ENCODE results near the gene RBPJ. TPM values are rescaled to one million over a fixed set of nuclear protein-coding genes. Genes with fewer than 3 reads are reported as not detected.

RBPJ gene
- 10 to 100 TPM; 70.1 to 80.4 (median 74.2) TPM for polyA plus RNA-seq (ENCODE audit: insufficient read length in 3 of 3)

GRCh38 chr4:26320538-26321372, at the start of gene RBPJ:
Gene RBPJ (plus strand): TSS chr4:26321014. CDS start chr4:26321029, 15 bp downstream.
- DNase-seq (ENCODE audit: low read depth in 3 of 3, low spot score in 2 of 3) = peak; percentile 88 to 98 (median 97)

- no peak for DNase-seq (ENCODE audit: low read depth in 3 of 3, low spot score in 2 of 3)
Observed at GRCh38 chr4:26271703-26272102, 49.1 kb upstream of the RBPJ start.

GRCh38 chr4:26272654-26273615, 47.9 kb upstream of the RBPJ start:
- DNase-seq (ENCODE audit: low read depth in 3 of 3, low spot score in 2 of 3) = no peak

- no peak for DNase-seq (ENCODE audit: low read depth in 3 of 3, low spot score in 2 of 3)
Observed at GRCh38 chr4:26273616-26273980, 47.2 kb upstream of the RBPJ start.

- no peak for DNase-seq (ENCODE audit: low read depth in 3 of 3, low spot score in 2 of 3)
Observed at GRCh38 chr4:26275281-26275680, 45.5 kb upstream of the RBPJ start.

- DNase-seq (ENCODE audit: low read depth in 3 of 3, low spot score in 2 of 3) = no peak
Observed at GRCh38 chr4:26279446-26279845, 41.4 kb upstream of the RBPJ start.

GRCh38 chr4:26281881-26282280, 38.9 kb upstream of the RBPJ start:
- no peak for DNase-seq (ENCODE audit: low read depth in 3 of 3, low spot score in 2 of 3)

GRCh38 chr4:26284536-26284935, 36.3 kb upstream of the RBPJ start:
- DNase-seq (ENCODE audit: low read depth in 3 of 3, low spot score in 2 of 3) = no peak

- DNase-seq (ENCODE audit: low read depth in 3 of 3, low spot score in 2 of 3) = no peak
Observed at GRCh38 chr4:26285272-26285671, 35.5 kb upstream of the RBPJ start.

GRCh38 chr4:26287756-26288155, 33.1 kb upstream of the RBPJ start:
- no peak for DNase-seq (ENCODE audit: low read depth in 3 of 3, low spot score in 2 of 3)

- DNase-seq (ENCODE audit: low read depth in 3 of 3, low spot score in 2 of 3) = no peak
Observed at GRCh38 chr4:26288355-26288909, 32.4 kb upstream of the RBPJ start.

- DNase-seq (ENCODE audit: low read depth in 3 of 3, low spot score in 2 of 3) = no peak
Observed at GRCh38 chr4:26289401-26289800, 31.4 kb upstream of the RBPJ start.

- DNase-seq (ENCODE audit: low read depth in 3 of 3, low spot score in 2 of 3) = no peak
Observed at GRCh38 chr4:26290321-26290720, 30.5 kb upstream of the RBPJ start.

- no peak for DNase-seq (ENCODE audit: low read depth in 3 of 3, low spot score in 2 of 3)
Observed at GRCh38 chr4:26294904-26295303, 25.9 kb upstream of the RBPJ start.

GRCh38 chr4:26296021-26296420, 24.8 kb upstream of the RBPJ start:
- DNase-seq (ENCODE audit: low read depth in 3 of 3, low spot score in 2 of 3) = no peak

- DNase-seq (ENCODE audit: low read depth in 3 of 3, low spot score in 2 of 3) = no peak
Observed at GRCh38 chr4:26296514-26296913, 24.3 kb upstream of the RBPJ start.

- no peak for DNase-seq (ENCODE audit: low read depth in 3 of 3, low spot score in 2 of 3)
Observed at GRCh38 chr4:26297219-26297618, 23.6 kb upstream of the RBPJ start.

GRCh38 chr4:26298198-26298947, 22.4 kb upstream of the RBPJ start:
- DNase-seq (ENCODE audit: low read depth in 3 of 3, low spot score in 2 of 3) = no peak

- no peak for DNase-seq (ENCODE audit: low read depth in 3 of 3, low spot score in 2 of 3)
Observed at GRCh38 chr4:26299254-26299882, 21.4 kb upstream of the RBPJ start.

Measured in right renal cortex interstitium (tissue), 3 donors.